H1 (cell line): ENCODE data around the gene KIAA1755. TPM values are rescaled to one million over a fixed set of nuclear protein-coding genes. Genes with fewer than 3 reads are reported as not detected.
"Not testable (repeated sequence)": the region's sequence is repeated elsewhere in the genome, so short reads cannot be mapped to it uniquely, and the experiment has no call there.

Experiments
- CTCF ChIA-PET: fragments of 300-600 bp; sonication (Branson Sonifier 250); formaldehyde crosslinking; loops from one replicate; lab custom pipeline; 2021; ENCODE audit not compliant: partially characterized antibody; lab: Charles Lee
- POLR2A ChIA-PET: fragments of 300-600 bp; sonication (Branson Sonifier 250); formaldehyde crosslinking; loops from one replicate; lab custom pipeline; 2021; ENCODE audit warnings: inconsistent platforms; ENCODE audit not compliant: partially characterized antibody; lab: Charles Lee
- DNase-seq, 2 experiments: peaks; one replicate each; pipeline versions ENCODE4 v3.0.0 to v3.0.0-alpha.2; 2010 to 2022; ENCODE audit warnings: low spot score in 2 of 2, low read depth in 1 of 2, mixed read lengths in 1 of 2
- FAIRE-seq: peaks from 2 replicates; lab custom pipeline; 2011; peaks lifted over from hg19 to GRCh38; lab: Jason Lieb, UNC
- H2AFZ ChIP-seq: 2 replicates; pipeline ENCODE4 v1.8.1; 2012; ENCODE audit warnings: low read length, inconsistent platforms
- H2AK5ac ChIP-seq: 2 replicates; pipeline ENCODE4 v1.6.1; 2013; ENCODE audit warnings: low read depth, low read length
- H2BK120ac ChIP-seq: replicated peaks from 2 replicates; pipeline ENCODE3; 2013; ENCODE audit warnings: low read depth, low read length, inconsistent platforms
- H2BK12ac ChIP-seq: 2 replicates; pipeline ENCODE4 v1.6.1; 2013; ENCODE audit warnings: low read depth, low read length
- H2BK15ac ChIP-seq: 2 replicates; pipeline ENCODE4 v1.6.1; 2013; ENCODE audit warnings: low read length
- H2BK20ac ChIP-seq: 2 replicates; pipeline ENCODE4 v1.6.1; 2013; ENCODE audit warnings: low read length
- H2BK5ac ChIP-seq: 2 replicates; pipeline ENCODE4 v1.6.1; 2013; ENCODE audit warnings: low read depth, low read length
- H3K14ac ChIP-seq: 2 replicates; pipeline ENCODE4 v1.6.1; 2013; ENCODE audit warnings: inconsistent platforms; ENCODE audit not compliant: insufficient read length
- H3K18ac ChIP-seq: 2 replicates; pipeline ENCODE4 v1.6.1; 2013; ENCODE audit warnings: low read length; ENCODE audit errors: extremely low read depth
- H3K23ac ChIP-seq: 2 replicates; pipeline ENCODE4 v1.6.1; 2013; ENCODE audit warnings: inconsistent platforms; ENCODE audit not compliant: insufficient read length
- H3K23me2 ChIP-seq: 2 replicates; pipeline ENCODE4 v1.6.1; 2013; ENCODE audit warnings: low read depth, low read length
- H3K27ac ChIP-seq: 2 replicates; pipeline ENCODE4 v1.6.1; 2011; ENCODE audit warnings: low read depth, low read length, inconsistent platforms
- H3K27me3 ChIP-seq, 4 experiments: replicated peaks in 1 of 4; 1 replicate in 1 of 4; 2 replicates in 3 of 4; pipeline versions ENCODE4 v1.6.1 to v1.8.1; 2011 to 2013; ENCODE audit warnings: low read length in 3 of 4, mild to moderate bottlenecking in 3 of 4, inconsistent platforms in 2 of 4, mixed read lengths in 2 of 4, moderate library complexity in 1 of 4; ENCODE audit not compliant: control insufficient read depth in 3 of 4, insufficient read depth in 3 of 4; ENCODE audit errors: extremely low read depth in 1 of 4
- H3K36me3 ChIP-seq, 4 experiments: 2 replicates each; pipeline versions ENCODE4 v1.6.1 to v1.8.1; 2011 to 2013; ENCODE audit warnings: mild to moderate bottlenecking in 4 of 4, low read length in 3 of 4, moderate library complexity in 2 of 4, control low read depth in 1 of 4, inconsistent platforms in 1 of 4; ENCODE audit not compliant: insufficient read depth in 4 of 4, control insufficient read depth in 2 of 4
- H3K4ac ChIP-seq: replicated peaks from 2 replicates; pipeline ENCODE3; 2013; ENCODE audit warnings: low read length, low read depth, mixed read lengths, inconsistent platforms; ENCODE audit not compliant: insufficient read length
- H3K4me1 ChIP-seq, 4 experiments: replicated peaks in 1 of 4; 1 replicate in 1 of 4; 2 replicates in 3 of 4; pipeline versions ENCODE4 v1.6.1 to v1.8.1; 2011 to 2013; ENCODE audit warnings: low read length in 3 of 4, inconsistent platforms in 2 of 4, mixed read lengths in 1 of 4; ENCODE audit not compliant: insufficient read depth in 4 of 4, control insufficient read depth in 3 of 4
- H3K4me2 ChIP-seq, 2 experiments: 2 replicates each; pipeline versions ENCODE4 v1.6.1 to v1.8.1; 2011 to 2013; ENCODE audit warnings: low read depth in 2 of 2, low read length in 2 of 2, control low read depth in 1 of 2, inconsistent platforms in 1 of 2, mild to moderate bottlenecking in 1 of 2; ENCODE audit not compliant: insufficient read depth in 1 of 2
- H3K4me3 ChIP-seq, 4 experiments: fragments of 200-600, 300-600 bp in 1 of 4; sonication (generic), shearing (Covaris generic), sonication (Bioruptor Twin) in 1 of 4; 2 replicates each; pipeline versions ENCODE4 v1.5.1 to v1.8.1; 2011 to 2016; ENCODE audit warnings: low read length in 4 of 4, low read depth in 3 of 4, control low read depth in 2 of 4, inconsistent platforms in 2 of 4, mild to moderate bottlenecking in 2 of 4, mixed read lengths in 1 of 4, moderate library complexity in 1 of 4; ENCODE audit not compliant: insufficient read depth in 2 of 4; ENCODE audit errors: extremely low read depth in 1 of 4
- H3K56ac ChIP-seq: replicated peaks from 2 replicates; pipeline ENCODE3; 2013; ENCODE audit warnings: low read depth, mild to moderate bottlenecking, mixed read lengths, low read length, inconsistent platforms; ENCODE audit not compliant: insufficient read length
- H3K79me1 ChIP-seq: 2 replicates; pipeline ENCODE4 v1.6.1; 2013; ENCODE audit warnings: low read depth, low read length, control low read depth
- H3K79me2 ChIP-seq, 2 experiments: 2 replicates each; pipeline versions ENCODE4 v1.6.1 to v1.8.1; 2012 to 2013; ENCODE audit warnings: low read length in 2 of 2, mild to moderate bottlenecking in 2 of 2, inconsistent platforms in 1 of 2; ENCODE audit not compliant: insufficient read depth in 2 of 2, control insufficient read depth in 1 of 2
- H3K9ac ChIP-seq, 4 experiments: replicated peaks in 1 of 4; 1 replicate in 1 of 4; 2 replicates in 3 of 4; pipeline versions ENCODE4 v1.6.1 to v1.8.1; 2011 to 2013; ENCODE audit warnings: low read depth in 3 of 4, low read length in 3 of 4, control low read depth in 2 of 4, mild to moderate bottlenecking in 2 of 4, moderate library complexity in 2 of 4, inconsistent platforms in 1 of 4; ENCODE audit errors: extremely low read depth in 1 of 4
- H3K9me3 ChIP-seq, 2 experiments: 2 replicates each; pipeline versions ENCODE4 v1.6.1 to v1.8.1; 2012 to 2013; ENCODE audit warnings: mild to moderate bottlenecking in 2 of 2, moderate library complexity in 2 of 2, control low read depth in 1 of 2, inconsistent platforms in 1 of 2, low read depth in 1 of 2, low read length in 1 of 2, mixed read lengths in 1 of 2; ENCODE audit not compliant: insufficient read depth in 2 of 2
- H4K20me1 ChIP-seq, 2 experiments: replicated peaks in 1 of 2; 2 replicates each; pipeline versions ENCODE3 to v1.8.1; 2011 to 2013; ENCODE audit warnings: inconsistent platforms in 2 of 2, low read length in 2 of 2, mild to moderate bottlenecking in 1 of 2; ENCODE audit not compliant: insufficient read depth in 2 of 2, control insufficient read depth in 1 of 2
- H4K5ac ChIP-seq: 2 replicates; pipeline ENCODE4 v1.6.1; 2013; ENCODE audit warnings: low read length, low read depth, mixed read lengths, inconsistent platforms; ENCODE audit not compliant: insufficient read length
- H4K8ac ChIP-seq: 2 replicates; pipeline ENCODE4 v1.8.0; 2013; ENCODE audit warnings: mild to moderate bottlenecking, moderate library complexity, low read length, inconsistent platforms; ENCODE audit not compliant: insufficient read depth; ENCODE audit errors: extremely low read depth
- H4K91ac ChIP-seq: replicated peaks from 2 replicates; pipeline ENCODE3; 2013; ENCODE audit warnings: low read length, mixed read lengths, inconsistent platforms; ENCODE audit not compliant: insufficient read length
- WGBS, 2 experiments: shearing (Covaris generic) in 1 of 2; methylation state at CpG; one replicate each; pipeline versions ENCODE4 v1.1.6 to v1.1.7; 2013 to 2015; ENCODE audit warnings: low lambda C conversion rate in 2 of 2, mixed read lengths in 2 of 2, inconsistent platforms in 1 of 2, low coverage in 1 of 2, missing lambda C conversion rate in 1 of 2; ENCODE audit not compliant: insufficient replicate concordance in 2 of 2, insufficient coverage in 1 of 2, insufficient read length in 1 of 2; ENCODE audit errors: extremely low coverage in 1 of 2, missing lambda C conversion rate in 1 of 2; 5-methylcytosine and 5-hydroxymethylcytosine counted together
- polyA plus RNA-seq, 7 experiments: library from polyadenylated mRNA; depleted of rRNA in 3 of 7; stranded (reverse) in 5 of 7; unstranded in 2 of 7; fragments of >200 nt in 5 of 7; fragments of 200-250 nt in 2 of 7; gene quantifications; 1 replicate in 5 of 7; 2 replicates in 1 of 7; 4 replicates in 1 of 7; pipeline versions ENCODE4 v1.2.1 to v1.2.3, GENCODE V29; 2011 to 2013; ENCODE audit warnings: missing spikeins in 2 of 7, mixed read lengths in 2 of 7
- total RNA-seq: library from RNA; stranded (reverse); fragmentation: NEBNext Ultra II Directional; extraction: Animal tissue kit (Norgen Biotek cat#: 25700); gene quantifications from 2 replicates; pipeline ENCODE4 v1.2.1, GENCODE V29; 2021

KIAA1755 gene
- total and polyA plus RNA-seq, 2 of the 8 experiments (the other 6 are each of a cell fraction or from before 2014, with no cell fraction given), result 0.23 TPM; not detected in 1

DNA sequence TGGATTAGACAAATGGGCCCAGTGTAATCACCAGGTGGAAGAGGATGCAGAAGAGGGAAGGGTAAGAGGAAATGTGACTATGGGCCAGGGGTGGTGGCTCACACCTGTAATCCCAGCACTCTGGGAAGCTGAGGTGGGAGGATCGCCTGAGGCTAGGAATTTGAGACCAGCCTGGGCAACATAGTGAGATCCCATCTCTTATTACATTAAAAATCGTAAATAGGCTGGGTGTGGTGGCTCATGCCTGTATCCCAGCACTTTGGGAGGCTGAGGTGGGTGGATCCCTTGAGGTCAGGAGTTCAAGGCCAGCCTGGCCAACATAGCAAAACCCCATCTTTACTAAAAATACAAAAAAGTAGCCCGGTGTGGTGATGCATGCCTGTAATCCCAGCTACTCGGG is 12.8 kb downstream of the KIAA1755 start:
- H3K18ac ChIP-seq, H2BK120ac ChIP-seq, H2AFZ ChIP-seq, H4K5ac ChIP-seq, H4K20me1 ChIP-seq, H3K79me2 ChIP-seq, H3K4me3 ChIP-seq, H2BK15ac ChIP-seq, H3K36me3 ChIP-seq, H2AK5ac ChIP-seq, H3K79me1 ChIP-seq, H3K23me2 ChIP-seq, H2BK12ac ChIP-seq, H3K27ac ChIP-seq, H3K23ac ChIP-seq, H3K14ac ChIP-seq, DNase-seq, H4K91ac ChIP-seq, H3K4ac ChIP-seq, H2BK20ac ChIP-seq, H3K4me2 ChIP-seq, H3K27me3 ChIP-seq, FAIRE-seq, H3K56ac ChIP-seq, H3K4me1 ChIP-seq, H4K8ac ChIP-seq, POLR2A ChIA-PET, H3K9ac ChIP-seq, H2BK5ac ChIP-seq: not testable (repeated sequence)
- WGBS, 2 experiments, result 95% methylated on average over 4 of the region's 4 CpGs; no CpG with 5 or more reads in 1 of the 2 experiments
- CTCF ChIA-PET, result interaction anchor here (1.3 to 2.5 kb wide), 2 partner anchors 27 to 190 kb away, joined by 4 to 9 read pairs; no protein-coding TSS in a partner anchor
- peaks cover 13 to 17% of the 10 kb centered on the region in 2 experiments; a peak in 2 of 4 replicates for H3K9me3 ChIP-seq
